Neural progenitor cell (in vitro differentiated cells): ENCODE measurements around the gene ADAT2.

ENCODE experiments used
- EZH2phosphoT487 ChIP-seq: fragments of 200-600 bp; sonication (generic); IDR thresholded peaks from 2 replicates; pipeline ENCODE4 v1.6.1; 2017; ENCODE audit warnings: antibody characterized with exemption
- TF ChIP-seq, protein P1 (sequence below): fragments of 200-600 bp; sonication (generic); IDR thresholded peaks from 2 replicates; pipeline ENCODE4 v1.5.1; 2017; ENCODE audit warnings: antibody characterized with exemption, mild to moderate bottlenecking

DNA sequence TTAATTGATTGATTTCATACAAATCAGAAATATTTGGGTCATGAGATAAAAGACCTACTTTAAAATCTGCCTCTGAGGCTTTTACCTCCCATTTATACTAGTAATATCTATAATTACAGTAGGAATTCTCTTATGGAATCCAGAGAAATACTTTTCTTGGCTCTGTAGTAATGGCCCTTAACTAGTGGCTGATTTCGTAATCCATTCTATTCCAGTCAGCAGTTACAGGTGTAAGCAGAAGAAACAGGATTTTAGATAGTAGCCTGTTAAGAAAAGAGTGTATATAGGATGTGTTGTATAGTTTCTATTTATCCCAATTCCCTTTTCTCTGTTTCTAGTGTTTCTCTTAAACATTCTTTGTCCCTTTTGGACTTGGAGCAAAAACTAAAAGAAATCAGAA, 21.3 kb upstream of the ADAT2 start:
- TF ChIP-seq, protein P1, sequence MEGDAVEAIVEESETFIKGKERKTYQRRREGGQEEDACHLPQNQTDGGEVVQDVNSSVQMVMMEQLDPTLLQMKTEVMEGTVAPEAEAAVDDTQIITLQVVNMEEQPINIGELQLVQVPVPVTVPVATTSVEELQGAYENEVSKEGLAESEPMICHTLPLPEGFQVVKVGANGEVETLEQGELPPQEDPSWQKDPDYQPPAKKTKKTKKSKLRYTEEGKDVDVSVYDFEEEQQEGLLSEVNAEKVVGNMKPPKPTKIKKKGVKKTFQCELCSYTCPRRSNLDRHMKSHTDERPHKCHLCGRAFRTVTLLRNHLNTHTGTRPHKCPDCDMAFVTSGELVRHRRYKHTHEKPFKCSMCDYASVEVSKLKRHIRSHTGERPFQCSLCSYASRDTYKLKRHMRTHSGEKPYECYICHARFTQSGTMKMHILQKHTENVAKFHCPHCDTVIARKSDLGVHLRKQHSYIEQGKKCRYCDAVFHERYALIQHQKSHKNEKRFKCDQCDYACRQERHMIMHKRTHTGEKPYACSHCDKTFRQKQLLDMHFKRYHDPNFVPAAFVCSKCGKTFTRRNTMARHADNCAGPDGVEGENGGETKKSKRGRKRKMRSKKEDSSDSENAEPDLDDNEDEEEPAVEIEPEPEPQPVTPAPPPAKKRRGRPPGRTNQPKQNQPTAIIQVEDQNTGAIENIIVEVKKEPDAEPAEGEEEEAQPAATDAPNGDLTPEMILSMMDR, result no peak
- no peak for TF ChIP-seq EZH2phosphoT487
